Prostate gland (tissue), 2 donors: Measurements from ENCODE around the gene RPS6KC1.

Experiments used
- CTCF ChIP-seq, 4 experiments: fragments of 200-600 bp in 2 of 4; fragments of 450-650 bp in 2 of 4; sonication (generic) in 2 of 4; IDR thresholded peaks; 1 replicate in 3 of 4; 2 replicates in 1 of 4; pipeline ENCODE4 v1.5.1; 2016 to 2019; ENCODE audit warnings: antibody characterized with exemption in 4 of 4, mild to moderate bottlenecking in 2 of 4, moderate library complexity in 2 of 4
- POLR2A ChIP-seq: fragments of 450-650 bp; IDR thresholded peaks from one replicate; pipeline ENCODE4 v1.6.1; 2016; ENCODE audit warnings: antibody characterized with exemption, mild to moderate bottlenecking

DNA sequence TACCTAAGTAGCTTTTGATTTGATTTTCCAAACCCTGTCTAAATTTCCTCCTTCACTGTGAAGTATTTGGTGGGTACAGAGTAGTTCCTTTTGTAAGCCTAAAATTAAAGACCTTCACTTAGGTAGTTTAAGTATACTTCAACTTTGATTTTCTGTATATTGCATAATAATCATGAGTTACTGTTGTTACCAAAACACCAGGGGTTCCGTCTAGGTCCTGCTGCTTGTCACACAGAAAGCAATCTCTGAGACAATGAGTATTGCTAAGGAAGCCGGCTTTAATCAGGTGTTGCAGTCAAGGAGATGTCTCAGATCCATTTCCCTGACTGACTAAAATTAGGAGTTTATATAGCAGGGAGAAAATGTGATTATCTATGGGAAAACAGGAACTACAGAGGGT is 15.3 kb downstream of the RPS6KC1 start:
- TF ChIP-seq CTCF (IDR thresholded peaks at IDR 0.05) (no peak), POLR2A (no peak)
